Measurements from ENCODE around the gene SH3PXD2A.

The SH3PXD2A gene

GRCh38 chr10:103681617-103682399 is 173.6 kb downstream of the SH3PXD2A start:
- DNase-seq (ENCODE audit: low read depth): no peak
- TF ChIP-seq CTCF (IDR thresholded peaks at IDR 0.05; ENCODE audit: control insufficient read depth, extremely low read depth, insufficient read depth): no peak
- no peak overlapping the region for H3K4me3 ChIP-seq (ENCODE audit: low read depth, low read length)

GRCh38 chr10:103680869-103681236 is 174.5 kb downstream of the SH3PXD2A start:
- no peak for TF ChIP-seq CTCF (IDR thresholded peaks at IDR 0.05; ENCODE audit: control insufficient read depth, extremely low read depth, insufficient read depth)
- no peak overlapping the region for H3K4me3 ChIP-seq (ENCODE audit: low read depth, low read length)
- DNase-seq (ENCODE audit: low read depth): no peak

- DNase-seq (ENCODE audit: low read depth): no peak
- no peak for TF ChIP-seq CTCF (IDR thresholded peaks at IDR 0.05; ENCODE audit: control insufficient read depth, extremely low read depth, insufficient read depth)
- no peak overlapping the region for H3K4me3 ChIP-seq (ENCODE audit: low read depth, low read length)
Measured at GRCh38 chr10:103679096-103679790, 176.1 kb downstream of the SH3PXD2A start.

- DNase-seq (ENCODE audit: low read depth): no peak
- H3K4me3 ChIP-seq (ENCODE audit: low read depth, low read length): no peak overlapping the region
- no peak for TF ChIP-seq CTCF (IDR thresholded peaks at IDR 0.05; ENCODE audit: control insufficient read depth, extremely low read depth, insufficient read depth)
Measured at GRCh38 chr10:103678178-103678526, 177.2 kb downstream of the SH3PXD2A start.

GRCh38 chr10:103677486-103678177 is 177.7 kb downstream of the SH3PXD2A start:
- DNase-seq (ENCODE audit: low read depth): no peak
- no peak for TF ChIP-seq CTCF (IDR thresholded peaks at IDR 0.05; ENCODE audit: control insufficient read depth, extremely low read depth, insufficient read depth)
- no peak overlapping the region for H3K4me3 ChIP-seq (ENCODE audit: low read depth, low read length)

- no peak for TF ChIP-seq CTCF (IDR thresholded peaks at IDR 0.05; ENCODE audit: control insufficient read depth, extremely low read depth, insufficient read depth)
- no peak for DNase-seq (ENCODE audit: low read depth)
- no peak overlapping the region for H3K4me3 ChIP-seq (ENCODE audit: low read depth, low read length)
Measured at GRCh38 chr10:103676851-103677417, 178.4 kb downstream of the SH3PXD2A start.

Data from LNCaP clone FGC (cell line).